DND-41 (cell line): ENCODE results near the gene POLR3A.

ENCODE experiments used
- EZH2 ChIP-seq: IDR thresholded peaks from 3 replicates; pipeline ENCODE4 v1.6.1; 2012; ENCODE audit warnings: borderline replicate concordance, low read depth, mild to moderate bottlenecking, moderate library complexity, low read length, inconsistent platforms; ENCODE audit not compliant: severe bottlenecking
- TF ChIP-seq, protein P1 (sequence below): IDR thresholded peaks from 2 replicates; pipeline ENCODE4 v1.5.1; 2012; ENCODE audit warnings: borderline replicate concordance, low read length, moderate library complexity, mild to moderate bottlenecking; ENCODE audit not compliant: poor library complexity, severe bottlenecking; ENCODE audit errors: extremely low read depth

- TF ChIP-seq, protein P1, sequence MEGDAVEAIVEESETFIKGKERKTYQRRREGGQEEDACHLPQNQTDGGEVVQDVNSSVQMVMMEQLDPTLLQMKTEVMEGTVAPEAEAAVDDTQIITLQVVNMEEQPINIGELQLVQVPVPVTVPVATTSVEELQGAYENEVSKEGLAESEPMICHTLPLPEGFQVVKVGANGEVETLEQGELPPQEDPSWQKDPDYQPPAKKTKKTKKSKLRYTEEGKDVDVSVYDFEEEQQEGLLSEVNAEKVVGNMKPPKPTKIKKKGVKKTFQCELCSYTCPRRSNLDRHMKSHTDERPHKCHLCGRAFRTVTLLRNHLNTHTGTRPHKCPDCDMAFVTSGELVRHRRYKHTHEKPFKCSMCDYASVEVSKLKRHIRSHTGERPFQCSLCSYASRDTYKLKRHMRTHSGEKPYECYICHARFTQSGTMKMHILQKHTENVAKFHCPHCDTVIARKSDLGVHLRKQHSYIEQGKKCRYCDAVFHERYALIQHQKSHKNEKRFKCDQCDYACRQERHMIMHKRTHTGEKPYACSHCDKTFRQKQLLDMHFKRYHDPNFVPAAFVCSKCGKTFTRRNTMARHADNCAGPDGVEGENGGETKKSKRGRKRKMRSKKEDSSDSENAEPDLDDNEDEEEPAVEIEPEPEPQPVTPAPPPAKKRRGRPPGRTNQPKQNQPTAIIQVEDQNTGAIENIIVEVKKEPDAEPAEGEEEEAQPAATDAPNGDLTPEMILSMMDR: no peak
- no peak for TF ChIP-seq EZH2
Observed at GRCh38 chr10:78058562-78058961, 29.2 kb upstream of the POLR3A start.
